H9 (cell line): Measurements from ENCODE around the gene APOBR. TPM values are rescaled to one million over a fixed set of nuclear protein-coding genes. Genes with fewer than 3 reads are reported as not detected.
A peak's percentile ranks its signal among the peaks of the same experiment; 100 is the strongest.

ENCODE experiments used
- DNase-seq: peaks from one replicate; pipeline ENCODE4 v3.0.0-alpha.2; 2017
- H2AFZ ChIP-seq: one replicate; pipeline ENCODE4 v1.6.1; 2013; ENCODE audit warnings: mild to moderate bottlenecking, low read length, control low read depth, moderate library complexity
- H2AK5ac ChIP-seq: 2 replicates; pipeline ENCODE4 v1.6.1; 2013; ENCODE audit warnings: low read length, control low read depth, mixed read lengths; ENCODE audit not compliant: insufficient read length
- H2BK120ac ChIP-seq: one replicate; pipeline ENCODE4 v1.6.1; 2013; ENCODE audit warnings: low read depth, mild to moderate bottlenecking, low read length, control low read depth, inconsistent platforms; ENCODE audit not compliant: poor library complexity, severe bottlenecking
- H2BK12ac ChIP-seq: 2 replicates; pipeline ENCODE4 v1.6.1; 2013; ENCODE audit warnings: low read length, control low read depth, mixed read lengths, low read depth; ENCODE audit not compliant: insufficient read length
- H2BK15ac ChIP-seq: 2 replicates; pipeline ENCODE4 v1.6.1; 2013; ENCODE audit warnings: low read depth, low read length, control low read depth
- H2BK20ac ChIP-seq: one replicate; pipeline ENCODE4 v1.6.1; 2013; ENCODE audit warnings: low read depth, mild to moderate bottlenecking, low read length, control low read depth, inconsistent platforms; ENCODE audit not compliant: poor library complexity, severe bottlenecking
- H2BK5ac ChIP-seq: 2 replicates; pipeline ENCODE4 v1.6.1; 2013; ENCODE audit warnings: low read length, control low read depth, mixed read lengths; ENCODE audit not compliant: insufficient read length
- H3K14ac ChIP-seq: 2 replicates; pipeline ENCODE4 v1.6.1; 2013; ENCODE audit warnings: low read length, control low read depth; ENCODE audit not compliant: insufficient read depth
- H3K18ac ChIP-seq: 2 replicates; pipeline ENCODE4 v1.6.1; 2013; ENCODE audit warnings: low read depth, mild to moderate bottlenecking, mixed read lengths, low read length, control low read depth; ENCODE audit not compliant: insufficient read length
- H3K23ac ChIP-seq: 2 replicates; pipeline ENCODE4 v1.6.1; 2013; ENCODE audit warnings: low read length, control low read depth, mixed read lengths, low read depth; ENCODE audit not compliant: insufficient read length
- H3K23me2 ChIP-seq: 2 replicates; pipeline ENCODE4 v1.6.1; 2013; ENCODE audit warnings: low read depth, mild to moderate bottlenecking, mixed read lengths, low read length, control low read depth; ENCODE audit not compliant: insufficient read length, poor library complexity, severe bottlenecking
- H3K27ac ChIP-seq: 2 replicates; pipeline ENCODE4 v1.5.1; 2013; ENCODE audit warnings: low read length, control low read depth, mixed read lengths, low read depth; ENCODE audit not compliant: insufficient read length
- H3K27me3 ChIP-seq: 2 replicates; pipeline ENCODE4 v1.6.1; 2013; ENCODE audit warnings: low read length, control low read depth, inconsistent platforms; ENCODE audit not compliant: insufficient read depth
- H3K4ac ChIP-seq: 2 replicates; pipeline ENCODE4 v1.6.1; 2013; ENCODE audit warnings: low read depth, mild to moderate bottlenecking, control low read depth, inconsistent platforms, low read length, moderate library complexity
- H3K4me1 ChIP-seq: 2 replicates; pipeline ENCODE4 v1.6.1; 2013; ENCODE audit warnings: low read length, control low read depth, inconsistent platforms; ENCODE audit not compliant: insufficient read depth
- H3K4me2 ChIP-seq: 2 replicates; pipeline ENCODE4 v1.6.1; 2013; ENCODE audit warnings: low read length, control low read depth, mixed read lengths; ENCODE audit not compliant: insufficient read length, insufficient read depth
- H3K56ac ChIP-seq: 2 replicates; pipeline ENCODE4 v1.6.1; 2013; ENCODE audit warnings: low read depth, mild to moderate bottlenecking, mixed read lengths, low read length, control low read depth; ENCODE audit not compliant: insufficient read length
- H3K79me1 ChIP-seq: 2 replicates; pipeline ENCODE4 v1.6.1; 2013; ENCODE audit warnings: low read depth, mild to moderate bottlenecking, moderate library complexity, low read length, control low read depth, inconsistent platforms; ENCODE audit not compliant: insufficient read depth, poor library complexity, severe bottlenecking
- H3K79me2 ChIP-seq: 2 replicates; pipeline ENCODE4 v1.6.1; 2013; ENCODE audit warnings: low read length, control low read depth, inconsistent platforms; ENCODE audit not compliant: insufficient read depth
- H3K9ac ChIP-seq: 2 replicates; pipeline ENCODE4 v1.6.1; 2013; ENCODE audit warnings: low read length, control low read depth, mixed read lengths; ENCODE audit not compliant: insufficient read length; ENCODE audit errors: extremely low read depth
- H3K9me3 ChIP-seq: one replicate; pipeline ENCODE4 v1.6.1; 2013; ENCODE audit warnings: low read depth, low read length, inconsistent platforms; ENCODE audit not compliant: control insufficient read depth
- H3T11ph ChIP-seq: one replicate; pipeline ENCODE4 v1.6.1; 2013; ENCODE audit warnings: mild to moderate bottlenecking, low read length, control low read depth, inconsistent platforms
- H4K20me1 ChIP-seq: one replicate; pipeline ENCODE4 v1.6.1; 2013; ENCODE audit not compliant: control insufficient read depth, insufficient read length, insufficient read depth
- H4K5ac ChIP-seq: 2 replicates; pipeline ENCODE4 v1.6.1; 2013; ENCODE audit warnings: low read depth, mild to moderate bottlenecking, mixed read lengths, low read length, control low read depth; ENCODE audit not compliant: insufficient read length
- H4K8ac ChIP-seq: replicated peaks from 2 replicates; pipeline ENCODE4 v1.6.1; 2013; ENCODE audit warnings: low read length, control low read depth, mixed read lengths, low read depth; ENCODE audit not compliant: insufficient read length
- H4K91ac ChIP-seq: 2 replicates; pipeline ENCODE4 v1.6.1; 2013; ENCODE audit warnings: low read depth, mild to moderate bottlenecking, moderate library complexity, mixed read lengths, low read length, control low read depth; ENCODE audit not compliant: insufficient read length
- H3K27ac Mint-ChIP-seq, 3 experiments: 2 replicates in 2 of 3; 3 replicates in 1 of 3; pipeline ENCODE4 v1.8.0; 2020 to 2021; ENCODE audit warnings: mixed read lengths in 3 of 3, mild to moderate bottlenecking in 1 of 3, moderate library complexity in 1 of 3
- H3K27me3 Mint-ChIP-seq: 2 replicates; pipeline ENCODE4 v1.8.0; 2021; ENCODE audit warnings: low read depth, mild to moderate bottlenecking, moderate library complexity, mixed read lengths
- H3K36me3 Mint-ChIP-seq, 3 experiments: 2 replicates in 2 of 3; 3 replicates in 1 of 3; pipeline ENCODE4 v1.8.0; 2020 to 2021; ENCODE audit warnings: low read depth in 3 of 3, mixed read lengths in 3 of 3; ENCODE audit not compliant: insufficient read depth in 1 of 3
- H3K4me1 Mint-ChIP-seq, 2 experiments: 2 replicates each; pipeline ENCODE4 v1.8.0; 2020; ENCODE audit warnings: mixed read lengths in 2 of 2
- H3K4me3 Mint-ChIP-seq, 2 experiments: 2 replicates in 1 of 2; 3 replicates in 1 of 2; pipeline ENCODE4 v1.8.0; 2020 to 2021; ENCODE audit warnings: mild to moderate bottlenecking in 2 of 2, mixed read lengths in 2 of 2, moderate library complexity in 1 of 2
- H3K9me3 Mint-ChIP-seq, 2 experiments: 2 replicates in 1 of 2; 3 replicates in 1 of 2; pipeline ENCODE4 v1.8.0; 2020; ENCODE audit warnings: mild to moderate bottlenecking in 2 of 2, mixed read lengths in 2 of 2, moderate library complexity in 1 of 2
- CTCF ChIP-seq: fragments of 200-600 bp; sonication (generic); conservative IDR thresholded peaks from 3 replicates; pipeline ENCODE4 v1.8.0; 2021; ENCODE audit warnings: antibody characterized with exemption, mild to moderate bottlenecking
- WGBS: extraction: QIAGEN DNeasy Blood & Tissue Kit; methylation state at CpG from one replicate; pipeline ENCODE4 v1.1.7; 2013; ENCODE audit warnings: missing lambda C conversion rate, low lambda C conversion rate, mixed read lengths; ENCODE audit not compliant: insufficient read length; ENCODE audit errors: extremely low coverage; 5-methylcytosine and 5-hydroxymethylcytosine counted together
- total RNA-seq: library from RNA; stranded (reverse); gene quantifications from 2 replicates; pipeline ENCODE4 v1.2.1, GENCODE V29; 2021

Gene APOBR
- total RNA-seq, 1 experiment from 2014 or later = not detected

DNA sequence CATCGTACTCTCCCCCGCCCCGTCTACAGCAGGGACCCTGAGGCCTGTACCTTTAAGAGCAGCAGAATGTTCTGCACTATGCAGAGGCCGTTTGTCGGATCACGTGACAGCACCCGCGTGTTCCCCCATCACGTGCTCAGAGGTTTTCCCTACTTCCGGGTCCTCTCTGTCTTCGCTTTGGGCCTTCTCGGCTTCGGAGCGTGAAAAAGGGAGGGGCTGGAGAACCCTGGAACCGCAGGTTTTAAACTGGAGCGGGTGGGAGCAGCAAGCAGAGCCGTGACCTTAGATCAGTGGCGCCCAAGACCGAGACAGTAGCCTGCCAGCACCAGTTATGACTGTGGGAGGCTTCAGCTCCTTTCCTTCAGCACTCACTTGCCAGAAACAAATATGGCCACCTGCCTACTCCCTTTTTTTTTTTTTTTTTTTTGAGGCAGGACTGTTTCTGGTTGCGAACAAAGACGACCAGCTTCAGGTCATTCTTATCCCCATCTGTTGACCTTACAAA is 2.4 kb upstream of the APOBR start, which contains the start of gene CLN3:
CLN3 (minus strand) TSS at position 105 of the 505 bp plus-strand sequence. CDS start 315 bp downstream, outside the sequence.
- Histone ChIP-seq H4K8ac (no peak within 1 kb of the TSS), H2BK20ac (no peak within 1 kb of the TSS), H3K23ac (no peak within 1 kb of the TSS), H3K9me3 (no peaks in the 10 kb centered on the region), H3K18ac (peak within 1 kb of the TSS; percentile 98), H3T11ph (peak within 1 kb of the TSS; percentile 83), H4K5ac (peak within 1 kb of the TSS; percentile 98), H3K56ac (peak within 1 kb of the TSS; percentile 82), H4K91ac (no peak within 1 kb of the TSS), H3K27me3 (no peaks in the 10 kb centered on the region), H2AK5ac (no peak within 1 kb of the TSS), H4K20me1 (peaks cover 3% of the 10 kb centered on the region), H3K9ac (peak within 1 kb of the TSS; percentile 93), H3K4me2 (peak within 1 kb of the TSS; percentile 63), H3K4me1 (no peaks in the 10 kb centered on the region), H3K4ac (no peak within 1 kb of the TSS), H2BK12ac (peak within 1 kb of the TSS; percentile 69), H2BK5ac (peak within 1 kb of the TSS; percentile 97), H2BK15ac (no peak within 1 kb of the TSS; the same call in 1 of the 2 replicates), H2BK120ac (no peak within 1 kb of the TSS), H3K79me1 (no peaks in the 10 kb centered on the region), H3K79me2 (no peaks in the 10 kb centered on the region), H3K14ac (peak within 1 kb of the TSS; percentile 99), H2AFZ (peak within 1 kb of the TSS; percentile 86), H3K23me2 (peaks cover 9% of the 10 kb centered on the region), H3K27ac (peak within 1 kb of the TSS; percentile 58)
- no peak for TF ChIP-seq CTCF
- H3K36me3 Mint-ChIP-seq = peaks cover 5 to 15% (median 14%) of the 10 kb centered on the region in 3 experiments; a peak in 6 of 7 replicates
- WGBS = no CpG with 5 or more reads among the region's 21 CpGs
- H3K27ac Mint-ChIP-seq = peak within 1 kb of the TSS; percentile 99 to 100 (median 100)
- peaks cover 17% of the 10 kb centered on the region for H3K27me3 Mint-ChIP-seq
- H3K9me3 Mint-ChIP-seq = no peaks in the 10 kb centered on the region
- peak within 1 kb of the TSS; percentile 96 to 97 for H3K4me3 Mint-ChIP-seq
- H3K4me1 Mint-ChIP-seq = peaks cover 4 to 5% of the 10 kb centered on the region in 2 experiments; a peak in 1 of 4 replicates
- DNase-seq = peak; percentile 95
